Upper lobe of left lung (tissue), 6 donors: Measurements from ENCODE around the gene OSBPL5. TPM values are rescaled to one million over a fixed set of nuclear protein-coding genes. Genes with fewer than 3 reads are reported as not detected.

Experiments used
- ATAC-seq, 2 donors: fragments of 200-7000 bp; cut with Tn5 transposase; one replicate each; pipeline ENCODE4 v1.9.1; 2022; ENCODE audit warnings: mild to moderate bottlenecking in 2 of 2, moderate library complexity in 2 of 2; ENCODE audit not compliant: low FRiP score in 2 of 2
- DNase-seq, 2 donors: peaks; one replicate each; pipeline ENCODE4 v3.0.0-alpha.2; 2019 to 2020
- H3K27ac ChIP-seq, 4 donors: fragments of 200-600 bp; sonication (generic); one replicate each; pipeline ENCODE4 v1.5.1; 2016 to 2019
- H3K27me3 ChIP-seq, 4 donors: fragments of 200-600 bp; sonication (generic); one replicate each; pipeline ENCODE4 v1.5.1; 2017 to 2019
- H3K36me3 ChIP-seq, 4 donors: fragments of 200-600 bp; sonication (generic); one replicate each; pipeline ENCODE4 v1.5.1; 2016 to 2019
- H3K4me1 ChIP-seq, 4 donors: fragments of 200-600 bp; sonication (generic); one replicate each; pipeline ENCODE4 v1.5.1; 2018 to 2019
- H3K4me3 ChIP-seq, 4 donors: fragments of 200-600 bp; sonication (generic); one replicate each; pipeline ENCODE4 v1.5.1; 2017 to 2019; ENCODE audit warnings: mild to moderate bottlenecking in 2 of 4, moderate library complexity in 1 of 4
- H3K9me3 ChIP-seq, 4 donors: fragments of 200-600 bp; sonication (generic); one replicate each; pipeline ENCODE4 v1.5.1; 2018 to 2019
- EP300 ChIP-seq, 4 donors: sonication (generic); formaldehyde crosslinking; IDR thresholded peaks; one replicate each; pipeline ENCODE4 v1.5.1; 2017; ENCODE audit warnings: antibody characterized with exemption in 4 of 4, control low read depth in 2 of 4
- POLR2A ChIP-seq, 4 donors: fragments of 450-650 bp; IDR thresholded peaks; one replicate each; pipeline ENCODE4 v1.5.1; 2016 to 2017; ENCODE audit warnings: antibody characterized with exemption in 4 of 4, mild to moderate bottlenecking in 2 of 4
- POLR2AphosphoS5 ChIP-seq, 2 donors: sonication (generic); formaldehyde crosslinking; IDR thresholded peaks; one replicate each; pipeline ENCODE4 v1.5.1; 2017; ENCODE audit warnings: antibody characterized with exemption in 2 of 2
- WGBS, 2 donors: methylation state at CpG; one replicate each; pipeline ENCODE4 v1.1.5; 2017 to 2018; 5-methylcytosine and 5-hydroxymethylcytosine counted together
- total RNA-seq, 6 donors: library from RNA; depleted of rRNA in 4 of 6; stranded (reverse); fragments of >200 nt in 4 of 6; gene quantifications; one replicate each; pipeline versions ENCODE4 v1.1.0 to v1.2.1, GENCODE V29; 2016 to 2021
- TF ChIP-seq, protein P1 (sequence below), 6 experiments: fragments of 450-650 bp in 4 of 6; fragments of 200-600 bp in 2 of 6; sonication (generic) in 2 of 6; IDR thresholded peaks; one replicate each; pipeline ENCODE4 v1.5.1; 2016 to 2019; ENCODE audit warnings: antibody characterized with exemption in 6 of 6
- donor health status: DM: no; HTN: no; CAD: no; lungs with moderate emphysema.
- donor health status: DM: no; HTN: yes; CAD: no; lungs with severe emphysema.

The OSBPL5 gene
- total RNA-seq, 6 donors from 2014 or later, result 23.4 to 66.9 (median 48.3) TPM

DNA sequence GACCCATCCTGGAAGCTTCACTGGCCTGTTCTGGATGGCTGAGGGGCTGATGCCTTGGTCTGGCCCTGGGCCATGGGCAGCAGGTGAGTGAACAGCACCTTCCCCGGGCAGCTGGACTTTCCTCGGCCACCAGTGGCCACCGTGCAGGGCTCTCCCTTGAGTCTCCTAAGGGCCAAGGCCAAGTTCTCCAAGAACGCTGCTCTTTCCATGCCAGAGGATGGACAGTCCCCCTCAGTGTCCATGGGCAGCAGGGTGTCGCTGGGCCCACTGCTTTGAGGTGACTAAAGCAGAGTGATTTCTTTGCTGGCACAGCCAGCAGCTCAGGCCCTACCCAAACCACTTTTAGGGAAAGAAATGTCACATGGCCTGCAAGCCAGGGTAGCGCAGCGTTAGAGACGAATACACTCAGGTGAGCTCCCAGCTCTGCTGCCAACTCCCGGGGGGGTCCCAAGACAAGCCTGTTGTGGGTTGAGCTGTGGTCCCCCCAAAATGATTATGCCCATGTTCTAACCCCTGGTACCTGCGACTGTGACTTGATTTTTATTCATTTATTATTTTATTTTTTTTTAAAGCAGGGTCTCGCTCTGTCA lies 104.6 kb downstream of the OSBPL5 start:
- 87 to 89% methylated on average over 7 to 11 of the region's 11 CpGs for WGBS, 2 donors
- H3K36me3 ChIP-seq, result no peaks in the 10 kb centered on the region
- DNase-seq (no peak), ATAC-seq (no peak)
- H3K4me1 ChIP-seq, result peaks cover 9 to 24% (median 18%) of the 10 kb centered on the region in 4 donors
- H3K27me3 ChIP-seq, result no peaks in the 10 kb centered on the region
- no peak overlapping the region for H3K27ac ChIP-seq
- H3K4me3 ChIP-seq, result no peak overlapping the region
- no peaks in the 10 kb centered on the region for H3K9me3 ChIP-seq
- TF ChIP-seq POLR2A (IDR thresholded peaks at IDR 0.05), result no peak
- TF ChIP-seq, protein P1, sequence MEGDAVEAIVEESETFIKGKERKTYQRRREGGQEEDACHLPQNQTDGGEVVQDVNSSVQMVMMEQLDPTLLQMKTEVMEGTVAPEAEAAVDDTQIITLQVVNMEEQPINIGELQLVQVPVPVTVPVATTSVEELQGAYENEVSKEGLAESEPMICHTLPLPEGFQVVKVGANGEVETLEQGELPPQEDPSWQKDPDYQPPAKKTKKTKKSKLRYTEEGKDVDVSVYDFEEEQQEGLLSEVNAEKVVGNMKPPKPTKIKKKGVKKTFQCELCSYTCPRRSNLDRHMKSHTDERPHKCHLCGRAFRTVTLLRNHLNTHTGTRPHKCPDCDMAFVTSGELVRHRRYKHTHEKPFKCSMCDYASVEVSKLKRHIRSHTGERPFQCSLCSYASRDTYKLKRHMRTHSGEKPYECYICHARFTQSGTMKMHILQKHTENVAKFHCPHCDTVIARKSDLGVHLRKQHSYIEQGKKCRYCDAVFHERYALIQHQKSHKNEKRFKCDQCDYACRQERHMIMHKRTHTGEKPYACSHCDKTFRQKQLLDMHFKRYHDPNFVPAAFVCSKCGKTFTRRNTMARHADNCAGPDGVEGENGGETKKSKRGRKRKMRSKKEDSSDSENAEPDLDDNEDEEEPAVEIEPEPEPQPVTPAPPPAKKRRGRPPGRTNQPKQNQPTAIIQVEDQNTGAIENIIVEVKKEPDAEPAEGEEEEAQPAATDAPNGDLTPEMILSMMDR (IDR thresholded peaks at IDR 0.05), result no peak
- TF ChIP-seq POLR2AphosphoS5 (IDR thresholded peaks at IDR 0.05), result no peak
- TF ChIP-seq EP300 (IDR thresholded peaks at IDR 0.05), result no peak

DNA sequence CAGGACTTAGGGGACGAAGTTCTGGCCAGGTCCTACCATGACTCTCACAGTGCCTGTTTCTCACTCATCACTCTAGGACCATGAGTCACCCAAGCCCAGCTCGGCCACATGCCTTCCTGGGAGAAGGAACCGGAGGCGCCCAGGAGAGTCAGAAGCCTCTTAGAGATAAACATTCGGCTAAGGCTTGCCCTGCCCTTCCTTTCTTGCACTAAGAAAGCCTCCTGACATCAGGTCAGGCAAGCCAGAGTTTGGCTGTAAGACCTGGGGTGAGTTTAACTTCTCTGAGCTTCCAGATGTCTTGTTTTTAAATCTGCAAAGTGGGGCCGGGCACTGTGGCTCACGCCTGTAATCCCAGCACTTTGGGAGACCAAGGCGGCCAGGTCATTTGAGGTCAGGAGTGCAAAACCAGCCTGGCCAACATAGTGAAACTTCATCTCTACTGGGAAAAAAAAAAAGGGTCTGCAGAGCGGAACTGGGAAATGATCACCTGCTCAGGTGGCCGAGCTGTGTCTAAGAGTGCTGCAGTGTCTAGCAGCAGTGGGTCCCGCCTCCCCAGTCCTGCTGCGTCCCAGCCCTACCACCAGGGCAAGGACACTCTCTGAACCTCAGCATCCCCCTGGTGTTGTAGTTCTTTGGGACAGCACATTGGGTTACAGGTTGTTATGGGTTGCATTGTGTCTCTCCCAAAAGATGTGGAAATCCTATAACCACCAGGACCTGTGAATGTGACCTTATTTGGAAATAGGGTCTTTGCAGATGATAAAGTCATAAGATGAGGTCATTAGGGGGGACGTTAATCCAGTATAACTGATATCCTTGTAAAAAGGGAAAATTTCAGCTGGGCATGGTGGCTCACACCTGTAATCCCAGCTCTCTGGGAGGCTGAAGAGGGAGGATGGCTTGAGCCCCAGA lies 106.1 kb downstream of the OSBPL5 start:
- TF ChIP-seq, protein P1 (IDR thresholded peaks at IDR 0.05), result no peak
- TF ChIP-seq EP300 (IDR thresholded peaks at IDR 0.05) (peak in 1 of 4 donors; percentile 22), POLR2AphosphoS5 (IDR thresholded peaks at IDR 0.05) (peak in 1 of 2 donors; percentile 62)
- ATAC-seq (no peak), DNase-seq (peak in 1 of 2 donors; percentile 60)
- no peaks in the 10 kb centered on the region for H3K9me3 ChIP-seq
- peaks cover 0 to 8% (median 0%) of the 10 kb centered on the region in 4 donors for H3K36me3 ChIP-seq
- H3K27me3 ChIP-seq, result no peaks in the 10 kb centered on the region
- H3K4me3 ChIP-seq, result no peak overlapping the region
- peak overlapping the region in 2 of 4 donors; percentile 93 for H3K27ac ChIP-seq
- peaks cover 13 to 31% (median 21%) of the 10 kb centered on the region in 4 donors for H3K4me1 ChIP-seq
- WGBS, 2 donors, result 66 to 85% methylated on average over 13 of the region's 13 CpGs

DNA sequence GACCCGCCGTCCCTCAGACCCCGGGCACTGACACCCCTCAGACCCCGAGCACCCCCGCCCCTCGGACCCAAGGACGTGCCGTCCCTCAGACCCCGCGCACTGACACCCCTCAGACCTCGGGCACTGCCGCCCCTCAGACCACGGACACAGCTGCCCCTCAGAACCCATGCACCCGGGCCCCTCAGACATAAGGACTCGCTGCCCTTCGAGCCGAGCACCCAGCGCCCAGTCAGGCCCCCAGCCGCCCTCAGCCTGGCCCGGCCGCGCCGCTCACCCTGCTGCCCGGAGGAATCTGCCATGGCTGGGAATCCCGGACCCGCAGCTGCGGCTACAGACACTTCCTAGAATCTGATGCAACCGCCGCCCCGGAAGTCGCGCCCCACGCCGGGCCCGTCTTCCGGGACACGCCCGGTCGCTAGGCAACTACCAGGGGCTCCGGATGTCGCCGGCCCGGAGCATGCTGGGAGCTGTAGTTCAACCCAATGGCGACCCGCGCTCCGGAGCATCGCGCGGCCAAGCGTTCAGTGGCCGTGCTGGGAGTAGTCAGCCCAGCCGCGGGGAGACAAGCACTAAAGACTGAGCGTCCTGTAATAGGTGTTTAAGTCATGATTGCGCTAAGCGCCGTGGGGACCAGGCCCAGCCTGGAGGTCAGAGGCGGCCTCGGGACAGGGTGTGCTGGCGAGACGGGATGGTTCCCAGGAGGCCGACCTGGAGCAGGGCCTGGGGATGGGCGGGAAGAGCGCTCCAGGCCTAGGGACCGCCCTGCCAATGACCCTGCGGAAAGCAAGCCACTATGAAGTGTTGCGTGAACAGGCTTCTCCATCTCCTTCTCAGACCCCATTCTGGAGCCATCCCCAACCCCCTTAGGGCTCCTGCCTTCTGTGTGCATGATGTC lies 107.8 kb downstream of the OSBPL5 start, which contains the start of gene CARS1:
Gene CARS1, minus strand, starts transcription at position 355 of the 895 bp plus-strand sequence. Its CDS starts 56 bp downstream, at position 299.
- H3K9me3 ChIP-seq, result no peaks in the 10 kb centered on the region
- H3K27ac ChIP-seq, result peak within 1 kb of the TSS; percentile 86 to 93 (median 93)
- TF ChIP-seq POLR2A (IDR thresholded peaks at IDR 0.05) (peak in 3 of 4 donors; percentile 35 to 73 (median 70)), EP300 (IDR thresholded peaks at IDR 0.05) (peak in 3 of 4 donors; percentile 26 to 71 (median 51)), POLR2AphosphoS5 (IDR thresholded peaks at IDR 0.05) (peak; percentile 86 to 95)
- TF ChIP-seq, protein P1 (IDR thresholded peaks at IDR 0.05), result peak in 2 of 6 experiments; percentile 29 to 30
- peaks cover 13 to 31% (median 21%) of the 10 kb centered on the region in 4 donors for H3K4me1 ChIP-seq
- peak; percentile 94 to 99 for ATAC-seq
- 2 to 25% methylated on average over 2 to 42 of the region's 68 CpGs for WGBS, 2 donors
- peak within 1 kb of the TSS; percentile 88 to 98 (median 92) for H3K4me3 ChIP-seq
- DNase-seq, result peak; percentile 99
- no peaks in the 10 kb centered on the region for H3K27me3 ChIP-seq
- peaks cover 0 to 21% (median 0%) of the 10 kb centered on the region in 4 donors for H3K36me3 ChIP-seq

DNA sequence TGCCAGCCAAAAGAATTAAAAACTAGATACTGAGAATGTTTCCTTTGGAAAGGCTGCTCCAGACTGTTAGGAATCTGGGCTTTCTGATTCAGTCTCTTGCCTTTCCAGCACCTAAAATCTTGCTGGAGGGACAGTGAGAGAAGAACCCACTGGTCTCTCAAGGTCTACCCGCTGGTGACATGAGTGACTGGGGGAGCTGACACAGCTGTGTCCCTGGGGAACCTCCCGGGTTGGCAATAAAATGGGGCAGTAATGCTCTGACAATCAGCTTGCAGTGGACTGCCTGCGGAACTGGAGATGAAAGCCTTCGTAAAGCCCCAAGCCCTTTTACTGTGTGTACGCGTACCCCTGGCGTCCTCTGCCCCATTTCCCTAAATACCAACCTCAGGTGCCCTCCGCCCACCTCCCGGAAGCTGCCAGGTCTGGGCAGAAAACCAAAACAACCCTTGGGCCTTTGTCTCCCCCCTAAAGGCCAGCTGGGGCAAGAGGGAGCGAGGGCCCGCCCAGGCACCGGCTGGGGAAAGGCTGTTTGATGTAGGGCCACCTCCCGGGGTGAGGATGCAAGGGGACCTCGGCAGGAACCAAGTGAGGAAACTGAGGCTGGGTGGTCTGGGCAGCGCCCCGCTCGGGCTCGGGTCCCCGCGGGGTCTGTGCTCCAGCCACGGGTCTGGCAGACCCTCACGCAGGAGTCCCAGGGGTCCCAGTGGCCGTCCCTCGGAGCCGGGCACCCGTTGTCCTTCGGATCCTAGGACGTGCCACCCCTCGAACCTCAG lies 108.6 kb downstream of the OSBPL5 start:
- peaks cover 13 to 31% (median 22%) of the 10 kb centered on the region in 4 donors for H3K4me1 ChIP-seq
- TF ChIP-seq, protein P1 (IDR thresholded peaks at IDR 0.05), result no peak
- TF ChIP-seq POLR2A (IDR thresholded peaks at IDR 0.05) (peak in 1 of 4 donors; percentile 25), POLR2AphosphoS5 (IDR thresholded peaks at IDR 0.05) (no peak), EP300 (IDR thresholded peaks at IDR 0.05) (no peak)
- H3K4me3 ChIP-seq, result peak overlapping the region; percentile 88 to 98 (median 92)
- WGBS, 2 donors, result 12 to 16% methylated on average over 12 to 13 of the region's 29 CpGs
- no peaks in the 10 kb centered on the region for H3K27me3 ChIP-seq
- DNase-seq (peak; percentile 44 to 84), ATAC-seq (peak in 1 of 2 donors; percentile 7)
- H3K36me3 ChIP-seq, result peaks cover 0 to 29% (median 0%) of the 10 kb centered on the region in 4 donors
- peak overlapping the region; percentile 86 to 93 (median 93) for H3K27ac ChIP-seq
- no peaks in the 10 kb centered on the region for H3K9me3 ChIP-seq
